Loucy (cell line): ENCODE measurements around the gene GTF2F2.

Experiments used
- EZH2phosphoT487 ChIP-seq: fragments of 200-600 bp; IDR thresholded peaks from 2 replicates; pipeline ENCODE4 v1.6.1; 2018; ENCODE audit warnings: antibody characterized with exemption, mild to moderate bottlenecking, moderate library complexity, borderline replicate concordance
- TF ChIP-seq, protein P1 (sequence below): fragments of 200-600 bp; sonication (generic); conservative IDR thresholded peaks from 2 replicates; pipeline ENCODE4 v1.5.1; 2014; ENCODE audit warnings: mild to moderate bottlenecking, antibody characterized with exemption, low read length

DNA sequence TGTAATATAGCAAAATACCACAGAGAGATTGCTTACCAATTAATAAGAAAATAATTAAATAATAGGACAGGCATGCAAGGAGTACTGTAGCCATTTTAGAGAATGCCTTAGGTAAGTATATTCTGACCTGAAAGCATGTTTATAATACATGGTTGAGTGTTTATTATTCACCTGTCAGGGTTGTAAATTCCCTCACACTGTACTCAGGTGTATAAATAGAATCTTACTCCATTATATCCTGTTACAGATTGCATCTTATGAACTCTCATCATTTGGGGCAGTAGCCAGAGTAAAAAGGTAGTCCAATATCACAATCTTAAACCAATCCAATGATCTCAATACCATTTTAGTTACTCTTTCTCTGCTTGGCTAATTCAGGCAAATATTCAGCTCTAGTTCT, 35.8 kb upstream of the GTF2F2 start:
- TF ChIP-seq, protein P1, sequence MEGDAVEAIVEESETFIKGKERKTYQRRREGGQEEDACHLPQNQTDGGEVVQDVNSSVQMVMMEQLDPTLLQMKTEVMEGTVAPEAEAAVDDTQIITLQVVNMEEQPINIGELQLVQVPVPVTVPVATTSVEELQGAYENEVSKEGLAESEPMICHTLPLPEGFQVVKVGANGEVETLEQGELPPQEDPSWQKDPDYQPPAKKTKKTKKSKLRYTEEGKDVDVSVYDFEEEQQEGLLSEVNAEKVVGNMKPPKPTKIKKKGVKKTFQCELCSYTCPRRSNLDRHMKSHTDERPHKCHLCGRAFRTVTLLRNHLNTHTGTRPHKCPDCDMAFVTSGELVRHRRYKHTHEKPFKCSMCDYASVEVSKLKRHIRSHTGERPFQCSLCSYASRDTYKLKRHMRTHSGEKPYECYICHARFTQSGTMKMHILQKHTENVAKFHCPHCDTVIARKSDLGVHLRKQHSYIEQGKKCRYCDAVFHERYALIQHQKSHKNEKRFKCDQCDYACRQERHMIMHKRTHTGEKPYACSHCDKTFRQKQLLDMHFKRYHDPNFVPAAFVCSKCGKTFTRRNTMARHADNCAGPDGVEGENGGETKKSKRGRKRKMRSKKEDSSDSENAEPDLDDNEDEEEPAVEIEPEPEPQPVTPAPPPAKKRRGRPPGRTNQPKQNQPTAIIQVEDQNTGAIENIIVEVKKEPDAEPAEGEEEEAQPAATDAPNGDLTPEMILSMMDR = no peak
- TF ChIP-seq EZH2phosphoT487 = no peak
